IMR-90 (cell line): Measurements from ENCODE around the gene MEX3A.

Experiments
- POLR2A ChIP-seq: IDR thresholded peaks from 2 replicates; pipeline ENCODE4 v1.6.1; 2012; ENCODE audit warnings: mild to moderate bottlenecking, low read depth, low read length
- TF ChIP-seq, protein P1 (sequence below): conservative IDR thresholded peaks from 2 replicates; pipeline ENCODE4 v1.5.1; 2012; ENCODE audit warnings: mild to moderate bottlenecking, low read depth, low read length, improper control_type of control experiment

DNA sequence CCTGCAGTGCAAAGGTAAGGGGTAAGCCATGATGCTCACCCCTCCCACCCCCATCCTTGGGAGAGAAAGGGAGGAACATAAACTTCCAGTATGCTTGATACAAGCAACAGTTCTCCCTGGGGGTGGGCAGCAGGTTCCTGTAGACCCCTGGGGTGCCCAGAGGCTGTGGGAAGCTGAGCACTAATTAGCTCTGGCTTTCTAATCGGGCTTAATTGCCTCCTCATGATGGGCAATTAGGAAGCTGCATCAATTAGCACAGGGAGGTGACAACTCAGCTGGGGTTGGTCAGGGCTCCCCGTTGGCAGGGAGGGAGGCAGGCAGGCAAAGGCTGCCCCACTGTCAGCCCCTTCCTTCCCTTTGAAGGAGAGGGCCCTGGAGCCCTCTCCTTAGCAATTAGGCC is 16.5 kb upstream of the MEX3A start:
- TF ChIP-seq POLR2A, result no peak
- TF ChIP-seq, protein P1, sequence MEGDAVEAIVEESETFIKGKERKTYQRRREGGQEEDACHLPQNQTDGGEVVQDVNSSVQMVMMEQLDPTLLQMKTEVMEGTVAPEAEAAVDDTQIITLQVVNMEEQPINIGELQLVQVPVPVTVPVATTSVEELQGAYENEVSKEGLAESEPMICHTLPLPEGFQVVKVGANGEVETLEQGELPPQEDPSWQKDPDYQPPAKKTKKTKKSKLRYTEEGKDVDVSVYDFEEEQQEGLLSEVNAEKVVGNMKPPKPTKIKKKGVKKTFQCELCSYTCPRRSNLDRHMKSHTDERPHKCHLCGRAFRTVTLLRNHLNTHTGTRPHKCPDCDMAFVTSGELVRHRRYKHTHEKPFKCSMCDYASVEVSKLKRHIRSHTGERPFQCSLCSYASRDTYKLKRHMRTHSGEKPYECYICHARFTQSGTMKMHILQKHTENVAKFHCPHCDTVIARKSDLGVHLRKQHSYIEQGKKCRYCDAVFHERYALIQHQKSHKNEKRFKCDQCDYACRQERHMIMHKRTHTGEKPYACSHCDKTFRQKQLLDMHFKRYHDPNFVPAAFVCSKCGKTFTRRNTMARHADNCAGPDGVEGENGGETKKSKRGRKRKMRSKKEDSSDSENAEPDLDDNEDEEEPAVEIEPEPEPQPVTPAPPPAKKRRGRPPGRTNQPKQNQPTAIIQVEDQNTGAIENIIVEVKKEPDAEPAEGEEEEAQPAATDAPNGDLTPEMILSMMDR, result no peak
